RWPE2 (cell line): Measurements from ENCODE around the gene CCDC71L.
A peak's percentile ranks its signal among the peaks of the same experiment; 100 is the strongest.
"Not testable (repeated sequence)": the region's sequence is repeated elsewhere in the genome, so short reads cannot be mapped to it uniquely, and the experiment has no call there.

Experiments
- ATAC-seq: fragments of 200-7000 bp; cut with Tn5 transposase; 3 replicates; pipeline ENCODE4 v1.9.1; 2021; ENCODE audit warnings: low read depth
- DNase-seq: peaks from one replicate; pipeline ENCODE4 v3.0.0-alpha.2; 2020; ENCODE audit warnings: low spot score
- H3K27ac ChIP-seq: fragments of 450-650 bp; 2 replicates; pipeline ENCODE4 v1.5.1; 2017; ENCODE audit warnings: mild to moderate bottlenecking; ENCODE audit not compliant: poor library complexity, severe bottlenecking
- H3K27me3 ChIP-seq: fragments of 250-450 bp; sonication (Bioruptor Pico); 2 replicates; pipeline ENCODE4 v1.5.1; 2021; ENCODE audit warnings: mild to moderate bottlenecking, moderate library complexity; ENCODE audit not compliant: insufficient read depth, poor library complexity, severe bottlenecking
- H3K36me3 ChIP-seq: fragments of 250-450 bp; sonication (Bioruptor Pico); 2 replicates; pipeline ENCODE4 v1.5.1; 2020; ENCODE audit warnings: low read depth, mild to moderate bottlenecking, moderate library complexity
- H3K4me1 ChIP-seq: fragments of 250-450 bp; sonication (Bioruptor Pico); 2 replicates; pipeline ENCODE4 v1.5.1; 2021; ENCODE audit warnings: mild to moderate bottlenecking, moderate library complexity; ENCODE audit not compliant: insufficient read depth, poor library complexity, severe bottlenecking
- H3K4me3 ChIP-seq: fragments of 250-450 bp; sonication (Bioruptor Pico); 2 replicates; pipeline ENCODE4 v1.5.1; 2021; ENCODE audit warnings: mild to moderate bottlenecking, moderate library complexity; ENCODE audit not compliant: severe bottlenecking
- H3K9me3 ChIP-seq: fragments of 250-450 bp; sonication (Bioruptor Pico); 2 replicates; pipeline ENCODE4 v1.5.1; 2021; ENCODE audit warnings: mild to moderate bottlenecking, moderate library complexity; ENCODE audit not compliant: severe bottlenecking
- TF ChIP-seq, protein P1 (sequence below): fragments of 450-650 bp; IDR thresholded peaks from one replicate; pipeline ENCODE4 v1.5.1; 2017; ENCODE audit warnings: mild to moderate bottlenecking, moderate library complexity; ENCODE audit not compliant: poor library complexity, severe bottlenecking

CCDC71L gene

DNA sequence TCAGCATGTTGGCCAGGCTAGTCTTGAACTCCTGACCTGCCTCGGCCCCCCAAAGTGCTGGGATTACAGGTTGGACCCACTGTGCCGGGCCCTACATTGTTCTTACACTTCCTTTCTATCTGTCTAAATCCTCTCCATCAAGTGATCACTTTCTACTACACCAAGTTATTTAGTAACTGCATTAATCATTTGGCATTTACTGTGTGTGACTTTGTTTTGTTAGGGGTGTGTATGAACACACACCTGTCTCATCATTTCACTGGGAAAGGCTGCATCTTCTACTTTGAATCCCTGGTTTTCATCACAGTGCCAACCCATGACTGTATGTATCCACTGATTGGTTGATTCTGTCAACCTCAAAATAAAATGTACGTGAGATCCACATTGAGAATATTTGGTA, 23.0 kb upstream of the CCDC71L start:
- ATAC-seq: no peak

DNA sequence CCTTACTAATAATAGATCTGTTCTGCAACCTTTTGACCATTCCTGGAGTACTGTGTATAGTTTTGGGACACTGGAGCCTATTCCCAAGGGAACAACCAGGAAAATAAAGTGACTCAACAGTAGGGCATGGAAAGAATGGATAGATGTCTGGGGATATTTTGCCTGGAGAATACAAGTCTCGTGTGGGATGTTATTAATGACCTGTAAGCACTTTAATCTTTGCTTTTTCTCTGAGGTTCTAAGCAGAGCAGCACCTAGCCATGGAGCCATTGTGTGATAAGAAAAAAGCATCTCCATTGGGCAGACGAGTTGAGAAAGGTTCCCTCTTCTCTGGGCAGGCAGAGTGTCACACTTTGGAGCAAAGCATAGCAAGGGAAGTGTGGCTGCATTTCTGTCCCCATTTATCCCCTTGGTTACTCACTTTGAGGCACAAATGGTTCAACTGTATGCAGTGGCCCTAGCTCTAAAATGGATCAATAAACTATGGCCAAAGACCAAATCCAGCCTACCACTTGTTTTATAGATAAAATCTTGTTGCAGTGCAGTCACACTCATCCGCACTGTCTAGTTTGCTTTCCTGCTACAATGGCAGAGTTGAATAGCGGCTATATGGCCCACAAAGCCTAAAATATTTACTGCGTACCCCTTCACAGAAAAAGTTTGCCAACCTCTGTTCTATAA, 21.0 kb upstream of the CCDC71L start:
- Histone ChIP-seq H3K27me3 (no peaks in the 10 kb centered on the region), H3K4me3 (no peak overlapping the region), H3K36me3 (no peaks in the 10 kb centered on the region), H3K27ac (no peak overlapping the region), H3K9me3 (no peaks in the 10 kb centered on the region), H3K4me1 (peaks cover 19% of the 10 kb centered on the region)
- ATAC-seq: peak; percentile 77
- no peak for DNase-seq
- TF ChIP-seq, protein P1, sequence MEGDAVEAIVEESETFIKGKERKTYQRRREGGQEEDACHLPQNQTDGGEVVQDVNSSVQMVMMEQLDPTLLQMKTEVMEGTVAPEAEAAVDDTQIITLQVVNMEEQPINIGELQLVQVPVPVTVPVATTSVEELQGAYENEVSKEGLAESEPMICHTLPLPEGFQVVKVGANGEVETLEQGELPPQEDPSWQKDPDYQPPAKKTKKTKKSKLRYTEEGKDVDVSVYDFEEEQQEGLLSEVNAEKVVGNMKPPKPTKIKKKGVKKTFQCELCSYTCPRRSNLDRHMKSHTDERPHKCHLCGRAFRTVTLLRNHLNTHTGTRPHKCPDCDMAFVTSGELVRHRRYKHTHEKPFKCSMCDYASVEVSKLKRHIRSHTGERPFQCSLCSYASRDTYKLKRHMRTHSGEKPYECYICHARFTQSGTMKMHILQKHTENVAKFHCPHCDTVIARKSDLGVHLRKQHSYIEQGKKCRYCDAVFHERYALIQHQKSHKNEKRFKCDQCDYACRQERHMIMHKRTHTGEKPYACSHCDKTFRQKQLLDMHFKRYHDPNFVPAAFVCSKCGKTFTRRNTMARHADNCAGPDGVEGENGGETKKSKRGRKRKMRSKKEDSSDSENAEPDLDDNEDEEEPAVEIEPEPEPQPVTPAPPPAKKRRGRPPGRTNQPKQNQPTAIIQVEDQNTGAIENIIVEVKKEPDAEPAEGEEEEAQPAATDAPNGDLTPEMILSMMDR: no peak

More for the DNA sequence above, 23.0 kb upstream of the CCDC71L start:
- H3K27ac ChIP-seq: no peak overlapping the region
- no peaks in the 10 kb centered on the region for H3K9me3 ChIP-seq
- DNase-seq: no peak
- TF ChIP-seq, protein P1: no peak
- peaks cover 17% of the 10 kb centered on the region for H3K4me1 ChIP-seq
- H3K27me3 ChIP-seq: no peaks in the 10 kb centered on the region
- no peaks in the 10 kb centered on the region for H3K36me3 ChIP-seq
- H3K4me3 ChIP-seq: no peak overlapping the region

DNA sequence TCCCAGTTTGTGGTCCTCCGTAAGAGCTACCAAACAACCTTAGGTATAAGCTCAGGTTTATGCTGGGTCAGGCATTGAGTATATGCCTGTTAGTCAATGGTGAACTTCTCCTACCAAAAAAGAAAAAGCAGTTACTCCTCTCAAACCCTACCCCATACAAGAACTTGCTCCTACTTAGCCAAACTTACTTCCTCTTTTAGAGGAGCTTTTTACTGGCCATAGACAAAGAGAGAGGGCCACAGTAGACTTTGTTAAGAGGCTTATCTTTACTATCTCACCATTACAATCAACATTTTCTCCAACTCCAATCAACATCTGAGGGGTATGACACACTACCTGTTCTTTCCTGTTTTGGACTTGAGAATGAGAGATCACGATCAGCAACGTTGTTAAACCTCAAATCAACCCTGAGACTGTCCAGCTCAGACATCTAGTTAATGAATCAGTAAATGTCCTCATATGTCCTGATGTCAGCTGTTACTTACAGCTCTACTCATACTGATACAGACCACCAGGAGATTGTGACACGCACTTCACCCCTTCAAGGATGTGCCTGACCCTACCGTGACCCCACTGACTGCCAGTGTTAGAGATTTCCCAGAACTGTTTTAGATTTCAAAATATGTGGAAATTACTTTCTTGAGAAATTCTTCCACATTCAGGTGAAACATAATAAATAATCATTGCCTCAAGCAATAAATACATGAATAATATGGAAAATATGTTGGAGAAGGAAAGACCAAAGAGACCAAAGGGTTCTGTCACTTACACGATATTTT, 18.4 kb upstream of the CCDC71L start:
- Histone ChIP-seq H3K9me3 (no peaks in the 10 kb centered on the region), H3K27ac (peak overlapping the region; percentile 31), H3K4me3 (no peak overlapping the region), H3K36me3 (no peaks in the 10 kb centered on the region), H3K4me1 (peaks cover 19% of the 10 kb centered on the region), H3K27me3 (no peaks in the 10 kb centered on the region)
- DNase-seq: peak; percentile 57
- peak; percentile 87 for ATAC-seq
- TF ChIP-seq, protein P1: no peak

DNA sequence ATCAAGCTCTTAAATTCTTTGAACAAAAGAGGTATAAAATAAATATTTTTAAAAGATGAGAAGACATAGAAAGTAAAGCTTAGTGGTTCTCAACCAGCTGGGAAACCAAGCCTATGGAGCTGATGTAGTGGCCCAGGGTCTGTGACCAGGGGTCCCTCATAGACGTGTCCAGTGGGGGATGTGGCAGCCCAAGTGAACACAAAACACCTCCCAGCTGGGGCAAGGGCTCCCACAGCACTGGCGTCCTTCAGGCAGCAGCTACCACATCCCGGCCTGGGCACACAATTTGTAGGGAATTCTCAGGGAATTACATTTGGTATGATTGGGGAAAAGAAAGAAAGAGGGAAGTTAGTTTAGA, 17.8 kb upstream of the CCDC71L start:
- no peak overlapping the region for H3K4me3 ChIP-seq
- H3K27ac ChIP-seq: peak overlapping the region; percentile 31
- no peaks in the 10 kb centered on the region for H3K9me3 ChIP-seq
- TF ChIP-seq, protein P1: no peak
- no peaks in the 10 kb centered on the region for H3K36me3 ChIP-seq
- no peaks in the 10 kb centered on the region for H3K27me3 ChIP-seq
- peaks cover 19% of the 10 kb centered on the region for H3K4me1 ChIP-seq
- DNase-seq (no peak), ATAC-seq (no peak)

DNA sequence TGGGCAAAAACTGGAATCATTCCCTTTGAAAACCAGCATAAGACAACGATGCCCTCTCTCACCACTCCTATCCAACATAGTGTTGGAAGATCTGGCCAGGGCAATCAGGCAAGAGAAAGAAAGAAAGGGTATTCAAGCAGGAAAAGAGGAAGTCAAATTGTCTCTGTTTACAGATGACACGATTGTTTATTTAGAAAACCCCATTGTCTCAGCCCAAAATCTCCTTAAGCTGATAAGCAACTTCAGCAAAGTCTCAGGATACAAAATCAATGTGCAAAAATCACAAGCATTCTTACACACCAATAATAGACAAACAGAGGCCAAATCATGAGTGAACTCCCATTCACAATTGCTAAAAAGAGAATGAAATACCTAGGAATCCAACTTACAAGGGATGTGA, 15.5 kb upstream of the CCDC71L start:
- not testable (repeated sequence) for H3K9me3 ChIP-seq, H3K27me3 ChIP-seq, H3K36me3 ChIP-seq, H3K27ac ChIP-seq, ATAC-seq, DNase-seq, H3K4me3 ChIP-seq
- peaks cover 18% of the 10 kb centered on the region for H3K4me1 ChIP-seq

DNA sequence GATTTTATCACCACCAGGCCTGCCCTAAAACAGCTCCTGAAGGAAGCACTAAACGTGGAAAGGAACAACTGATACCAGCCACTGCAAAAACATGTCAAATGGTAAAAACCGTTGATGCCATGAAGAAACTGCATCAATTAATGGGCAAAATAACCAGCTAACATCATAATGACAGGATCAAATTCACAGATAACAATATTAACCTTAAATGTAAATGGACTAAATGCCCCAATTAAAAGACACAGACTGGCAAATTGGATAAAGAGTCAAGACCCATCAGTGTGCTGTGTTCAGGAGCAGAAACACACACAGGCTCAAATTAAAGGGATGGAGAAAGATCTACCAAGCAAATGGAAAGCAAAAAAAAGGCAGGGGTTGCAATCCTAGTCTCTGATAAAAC, 12.7 kb upstream of the CCDC71L start:
- ATAC-seq, H3K36me3 ChIP-seq, DNase-seq: not testable (repeated sequence)

DNA sequence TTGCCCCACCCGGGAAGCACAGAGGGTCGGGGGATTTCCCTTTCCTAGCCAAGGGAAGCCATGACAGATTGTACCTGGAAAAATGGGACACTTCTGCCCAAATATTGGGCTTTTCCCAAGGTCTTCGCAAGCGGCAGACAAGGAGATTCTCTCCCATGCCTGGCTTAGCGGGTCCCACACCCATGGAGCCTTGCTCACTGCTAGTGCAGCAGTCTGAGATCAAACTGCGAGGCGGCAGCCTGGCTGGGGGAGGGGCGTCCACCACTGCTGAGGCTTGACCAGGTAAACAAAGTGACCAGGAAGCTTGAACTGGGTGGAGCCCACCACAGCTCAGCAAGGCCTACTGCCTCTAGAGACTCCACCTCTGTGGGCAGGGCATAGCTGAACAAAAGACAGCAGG, 11.0 kb upstream of the CCDC71L start:
- not testable (repeated sequence) for H3K4me3 ChIP-seq, DNase-seq, H3K36me3 ChIP-seq, H3K9me3 ChIP-seq, H3K27ac ChIP-seq, H3K27me3 ChIP-seq, H3K4me1 ChIP-seq, ATAC-seq

More for the DNA sequence above, 12.7 kb upstream of the CCDC71L start:
- H3K4me3 ChIP-seq, H3K9me3 ChIP-seq, H3K27me3 ChIP-seq, H3K4me1 ChIP-seq, H3K27ac ChIP-seq: not testable (repeated sequence)
